Measurements from ENCODE around the gene IMMT. TPM values are rescaled to one million over a fixed set of nuclear protein-coding genes. Genes with fewer than 3 reads are reported as not detected.

Gene IMMT
- total RNA-seq, 1 donor from 2014 or later = 70.4 TPM

DNA sequence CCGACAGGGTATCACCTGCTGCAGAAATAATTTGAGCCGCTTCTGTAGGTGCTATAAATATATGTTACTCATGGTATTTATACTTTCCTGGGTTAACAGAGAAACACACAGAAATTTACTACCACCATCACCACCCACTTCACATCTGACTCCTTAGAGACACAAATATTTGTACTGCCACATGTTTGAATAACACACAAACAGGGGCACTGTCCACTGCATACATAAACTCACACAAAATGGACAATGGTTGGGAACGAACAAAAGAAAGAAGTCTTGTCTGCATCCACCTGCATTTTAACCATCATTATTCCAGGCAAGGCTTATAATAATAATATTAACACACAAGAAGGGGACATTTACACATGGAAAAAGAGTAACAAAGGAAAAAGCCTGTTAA, 24.0 kb downstream of the IMMT start:
- H3K27ac Mint-ChIP-seq = peak overlapping the region; percentile 27
- H3K36me3 Mint-ChIP-seq = peaks cover 33% of the 10 kb centered on the region
- peaks cover 6% of the 10 kb centered on the region for H3K4me1 Mint-ChIP-seq
- no peaks in the 10 kb centered on the region for H3K9me3 Mint-ChIP-seq
- no peak overlapping the region for H3K4me3 Mint-ChIP-seq
- TF ChIP-seq, protein P1, sequence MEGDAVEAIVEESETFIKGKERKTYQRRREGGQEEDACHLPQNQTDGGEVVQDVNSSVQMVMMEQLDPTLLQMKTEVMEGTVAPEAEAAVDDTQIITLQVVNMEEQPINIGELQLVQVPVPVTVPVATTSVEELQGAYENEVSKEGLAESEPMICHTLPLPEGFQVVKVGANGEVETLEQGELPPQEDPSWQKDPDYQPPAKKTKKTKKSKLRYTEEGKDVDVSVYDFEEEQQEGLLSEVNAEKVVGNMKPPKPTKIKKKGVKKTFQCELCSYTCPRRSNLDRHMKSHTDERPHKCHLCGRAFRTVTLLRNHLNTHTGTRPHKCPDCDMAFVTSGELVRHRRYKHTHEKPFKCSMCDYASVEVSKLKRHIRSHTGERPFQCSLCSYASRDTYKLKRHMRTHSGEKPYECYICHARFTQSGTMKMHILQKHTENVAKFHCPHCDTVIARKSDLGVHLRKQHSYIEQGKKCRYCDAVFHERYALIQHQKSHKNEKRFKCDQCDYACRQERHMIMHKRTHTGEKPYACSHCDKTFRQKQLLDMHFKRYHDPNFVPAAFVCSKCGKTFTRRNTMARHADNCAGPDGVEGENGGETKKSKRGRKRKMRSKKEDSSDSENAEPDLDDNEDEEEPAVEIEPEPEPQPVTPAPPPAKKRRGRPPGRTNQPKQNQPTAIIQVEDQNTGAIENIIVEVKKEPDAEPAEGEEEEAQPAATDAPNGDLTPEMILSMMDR (IDR thresholded peaks at IDR 0.05; ENCODE audit: unreplicated experiment) = no peak
- H3K27me3 Mint-ChIP-seq (ENCODE audit: low read depth) = no peaks in the 10 kb centered on the region
- no peak for DNase-seq (ENCODE audit: low spot score in 2 of 2, unreplicated experiment in 2 of 2)

DNA sequence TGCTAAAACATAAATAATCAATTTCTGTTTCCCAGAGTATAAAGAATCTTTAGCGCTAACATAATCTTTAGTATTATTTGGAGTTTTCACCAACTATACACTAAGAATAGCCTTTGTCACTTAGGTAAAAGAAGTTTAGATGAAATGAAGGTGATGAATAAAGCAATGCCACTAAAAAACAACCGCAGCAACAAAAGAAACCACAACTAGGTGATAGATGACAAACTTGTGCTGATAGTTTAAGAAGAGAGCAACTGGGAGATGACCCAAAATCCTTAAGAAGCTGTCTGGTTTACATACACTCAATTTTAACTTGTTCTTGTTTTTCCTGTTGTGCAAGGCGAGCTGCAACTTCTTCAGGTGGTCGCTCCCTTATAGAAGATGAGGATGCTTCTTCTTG, 24.8 kb downstream of the IMMT start:
- Mint-ChIP-seq H3K4me1 (peaks cover 6% of the 10 kb centered on the region), H3K9me3 (no peaks in the 10 kb centered on the region), H3K27ac (no peak overlapping the region), H3K4me3 (no peak overlapping the region), H3K36me3 (peaks cover 33% of the 10 kb centered on the region), H3K27me3 (ENCODE audit: low read depth) (no peaks in the 10 kb centered on the region)
- no peak for DNase-seq (ENCODE audit: low spot score in 2 of 2, unreplicated experiment in 2 of 2)
- TF ChIP-seq, protein P1 (IDR thresholded peaks at IDR 0.05; ENCODE audit: unreplicated experiment) = no peak

DNA sequence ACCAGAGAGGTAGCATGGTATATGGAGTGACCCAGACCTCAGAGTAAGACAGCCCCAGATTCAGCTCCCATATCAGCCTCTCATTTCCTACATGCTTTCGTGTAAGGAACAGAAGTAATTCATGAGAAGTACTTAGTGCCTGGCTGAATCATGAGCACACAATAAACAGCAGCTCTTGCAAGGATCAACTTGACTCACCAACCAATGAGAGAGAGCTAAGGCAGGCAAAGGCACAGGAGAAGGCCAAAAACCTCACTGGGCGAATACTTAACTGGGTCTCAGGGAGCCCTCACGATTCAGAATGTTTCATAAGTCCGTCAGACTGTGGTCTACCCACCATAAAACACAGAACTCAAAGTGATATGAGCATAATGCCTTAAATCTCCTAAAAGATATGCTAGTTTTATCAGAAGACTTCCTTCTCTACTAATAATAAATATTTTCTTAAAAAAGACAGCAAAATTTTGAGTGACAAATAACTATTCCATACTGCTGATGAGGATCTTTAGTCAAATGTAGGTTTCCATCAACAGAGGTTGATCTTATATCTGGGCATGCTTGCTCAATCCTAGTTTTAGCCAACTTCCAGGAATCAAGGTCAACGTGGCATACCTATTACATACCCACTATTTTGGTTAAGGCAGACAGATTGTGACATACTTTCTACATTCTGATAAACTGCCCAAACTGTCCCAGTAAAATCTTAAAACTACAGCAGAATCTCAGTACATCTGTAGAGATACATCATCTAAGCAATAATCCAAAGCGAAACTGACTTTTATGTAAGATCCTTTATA, 34.9 kb downstream of the IMMT start:
- peaks cover 39% of the 10 kb centered on the region for H3K36me3 Mint-ChIP-seq
- no peak overlapping the region for H3K27ac Mint-ChIP-seq
- no peak overlapping the region for H3K4me3 Mint-ChIP-seq
- H3K9me3 Mint-ChIP-seq = no peaks in the 10 kb centered on the region
- no peak for DNase-seq (ENCODE audit: low spot score in 2 of 2, unreplicated experiment in 2 of 2)
- H3K4me1 Mint-ChIP-seq = no peaks in the 10 kb centered on the region
- no peaks in the 10 kb centered on the region for H3K27me3 Mint-ChIP-seq (ENCODE audit: low read depth)
- TF ChIP-seq, protein P1 (IDR thresholded peaks at IDR 0.05; ENCODE audit: unreplicated experiment) = no peak

DNA sequence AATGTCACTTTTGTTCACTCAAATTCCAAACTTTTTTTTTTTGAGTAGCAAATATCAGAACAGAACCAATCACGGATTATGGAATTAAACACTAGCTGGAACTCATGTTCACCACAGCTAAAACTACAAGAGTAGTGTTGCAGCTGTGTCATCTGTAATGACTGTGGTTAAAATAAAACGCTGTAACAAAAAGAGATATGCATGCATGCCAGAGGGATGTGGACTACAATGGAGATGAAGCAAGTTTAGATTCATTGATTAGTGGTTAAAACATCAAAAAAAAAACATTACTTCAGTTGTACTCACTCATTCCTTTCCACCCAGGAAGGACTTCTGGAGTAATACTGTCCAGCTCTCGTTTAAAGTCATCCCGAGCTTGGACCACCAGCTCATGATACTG, 37.0 kb downstream of the IMMT start:
- Mint-ChIP-seq H3K27me3 (ENCODE audit: low read depth) (no peaks in the 10 kb centered on the region), H3K9me3 (no peaks in the 10 kb centered on the region), H3K27ac (no peak overlapping the region), H3K4me3 (no peak overlapping the region), H3K4me1 (no peaks in the 10 kb centered on the region), H3K36me3 (peaks cover 34% of the 10 kb centered on the region)
- TF ChIP-seq, protein P1 (IDR thresholded peaks at IDR 0.05; ENCODE audit: unreplicated experiment) = no peak
- no peak for DNase-seq (ENCODE audit: low spot score in 2 of 2, unreplicated experiment in 2 of 2)

DNA sequence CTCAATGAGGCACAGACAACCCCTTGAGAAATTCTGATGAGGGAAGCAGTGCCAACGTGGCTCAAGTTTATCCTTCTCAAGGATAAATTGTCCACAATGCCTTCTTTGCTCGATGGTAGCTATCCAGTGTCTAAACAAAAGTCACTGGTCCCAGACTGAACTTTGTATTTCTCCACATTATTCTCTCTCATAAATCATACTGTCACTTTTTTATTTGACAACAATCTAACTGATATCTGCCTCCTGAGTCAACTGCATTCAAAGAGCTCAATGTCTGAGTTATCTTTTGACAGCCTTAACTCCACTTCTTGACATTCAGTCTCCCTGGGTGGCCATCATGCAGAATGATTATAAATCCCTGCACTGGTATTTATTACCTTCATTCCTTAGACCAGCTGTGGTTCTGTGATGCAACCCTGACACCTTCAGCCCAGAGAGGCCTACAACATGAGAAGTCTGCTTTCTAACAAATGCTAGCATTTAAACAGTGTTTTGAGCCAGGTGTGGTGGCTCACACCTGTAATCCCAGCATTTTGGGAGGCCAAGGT, 38.2 kb downstream of the IMMT start:
- Mint-ChIP-seq H3K27me3 (ENCODE audit: low read depth) (no peaks in the 10 kb centered on the region), H3K4me1 (no peaks in the 10 kb centered on the region), H3K36me3 (peaks cover 30% of the 10 kb centered on the region), H3K27ac (no peak overlapping the region), H3K4me3 (no peak overlapping the region), H3K9me3 (no peaks in the 10 kb centered on the region)
- TF ChIP-seq, protein P1 (IDR thresholded peaks at IDR 0.05; ENCODE audit: unreplicated experiment) = no peak
- DNase-seq (ENCODE audit: low spot score in 2 of 2, unreplicated experiment in 2 of 2) = no peak
